IMR-90 (cell line): ENCODE results near the gene USP24. TPM values are rescaled to one million over a fixed set of nuclear protein-coding genes. Genes with fewer than 3 reads are reported as not detected.

Experiments
- ATAC-seq: fragments of 200-7000 bp; cut with Tn5 transposase; 2 replicates; pipeline ENCODE4 v1.9.1; 2020; ENCODE audit warnings: low read depth, mild to moderate bottlenecking, moderate library complexity
- BruUV-seq: library from RNA; stranded (reverse); fragments of 400-500 nt; replicated peaks from 2 replicates; lab custom pipeline; 2021; lab: Mats Ljungman, UMichigan
- CTCF ChIA-PET: fragments of 300-600 bp; formaldehyde crosslinking; extraction: SDS; loops from one replicate; lab custom pipeline; 2021; ENCODE audit warnings: antibody characterized with exemption; lab: Yijun Ruan, JAX
- POLR2A ChIA-PET: fragments of 300-600 bp; sonication (Branson Sonifier 250); formaldehyde crosslinking; loops from one replicate; lab custom pipeline; 2022; ENCODE audit warnings: antibody characterized with exemption; ENCODE audit not compliant: unreplicated experiment; lab: Charles Lee
- DNase-seq: peaks from one replicate; pipeline ENCODE4 v3.0.0; 2013
- H2AFZ ChIP-seq: replicated peaks from 2 replicates; pipeline ENCODE3; 2013; ENCODE audit warnings: low read length, mild to moderate bottlenecking; ENCODE audit not compliant: poor library complexity
- H2AK5ac ChIP-seq: 2 replicates; pipeline ENCODE4 v1.6.1; 2013; ENCODE audit warnings: low read depth, low read length, inconsistent platforms
- H2AK9ac ChIP-seq: replicated peaks from 2 replicates; pipeline ENCODE3; 2013; ENCODE audit warnings: mild to moderate bottlenecking, low read depth, low read length, moderate library complexity; ENCODE audit not compliant: poor library complexity
- H2BK120ac ChIP-seq: 2 replicates; pipeline ENCODE4 v1.6.1; 2013; ENCODE audit warnings: low read depth, low read length, inconsistent platforms
- H2BK15ac ChIP-seq: 3 replicates; pipeline ENCODE4 v1.6.1; 2013; ENCODE audit warnings: low read depth, low read length, inconsistent platforms
- H2BK20ac ChIP-seq: 2 replicates; pipeline ENCODE4 v1.6.1; 2013; ENCODE audit warnings: low read depth, mild to moderate bottlenecking, inconsistent platforms, low read length, moderate library complexity
- H2BK5ac ChIP-seq: 2 replicates; pipeline ENCODE4 v1.6.1; 2013; ENCODE audit warnings: mild to moderate bottlenecking, low read depth, low read length, inconsistent platforms; ENCODE audit not compliant: poor library complexity, severe bottlenecking
- H3K14ac ChIP-seq: replicated peaks from 2 replicates; pipeline ENCODE4 v1.6.1; 2013; ENCODE audit warnings: low read depth, low read length, inconsistent platforms
- H3K18ac ChIP-seq: 2 replicates; pipeline ENCODE4 v1.6.1; 2013; ENCODE audit warnings: low read depth, low read length, control low read depth
- H3K23ac ChIP-seq: 2 replicates; pipeline ENCODE4 v1.6.1; 2013; ENCODE audit warnings: low read depth, low read length, inconsistent platforms
- H3K27ac ChIP-seq: 2 replicates; pipeline ENCODE4 v1.5.1; 2013; ENCODE audit warnings: mild to moderate bottlenecking, control low read depth, low read length; ENCODE audit not compliant: insufficient read depth
- H3K27me3 ChIP-seq: 2 replicates; pipeline ENCODE4 v1.6.1; 2013; ENCODE audit warnings: low read length; ENCODE audit not compliant: control insufficient read depth, insufficient read depth
- H3K36me3 ChIP-seq: 2 replicates; pipeline ENCODE4 v1.6.1; 2013; ENCODE audit warnings: low read length, mixed read lengths; ENCODE audit not compliant: control insufficient read depth, insufficient read depth
- H3K4ac ChIP-seq: 2 replicates; pipeline ENCODE4 v1.6.1; 2013; ENCODE audit warnings: low read depth, low read length, inconsistent platforms
- H3K4me1 ChIP-seq: 2 replicates; pipeline ENCODE4 v1.6.1; 2013; ENCODE audit warnings: low read length, mixed read lengths; ENCODE audit not compliant: control insufficient read depth, insufficient read depth
- H3K4me2 ChIP-seq: 2 replicates; pipeline ENCODE4 v1.6.1; 2013; ENCODE audit warnings: low read depth, mild to moderate bottlenecking, control low read depth, low read length, moderate library complexity
- H3K4me3 ChIP-seq: 2 replicates; pipeline ENCODE4 v1.5.1; 2013; ENCODE audit warnings: low read depth, mild to moderate bottlenecking, control low read depth, low read length, moderate library complexity; ENCODE audit not compliant: insufficient read depth
- H3K56ac ChIP-seq: 2 replicates; pipeline ENCODE4 v1.6.1; 2013; ENCODE audit warnings: low read length, inconsistent platforms; ENCODE audit not compliant: insufficient read depth; ENCODE audit errors: extremely low read depth
- H3K79me1 ChIP-seq, 2 experiments: 2 replicates each; pipeline ENCODE4 v1.6.1; 2013; ENCODE audit warnings: low read length in 2 of 2, inconsistent platforms in 1 of 2, low read depth in 1 of 2
- H3K9ac ChIP-seq: 2 replicates; pipeline ENCODE4 v1.6.1; 2013; ENCODE audit warnings: low read depth, low read length, control low read depth
- H3K9me1 ChIP-seq: 2 replicates; pipeline ENCODE4 v1.6.1; 2013; ENCODE audit warnings: low read length, inconsistent platforms; ENCODE audit not compliant: insufficient read depth
- H3K9me3 ChIP-seq: 2 replicates; pipeline ENCODE4 v1.6.1; 2013; ENCODE audit warnings: low read length; ENCODE audit not compliant: control insufficient read depth, insufficient read depth
- H4K20me1 ChIP-seq: 2 replicates; pipeline ENCODE4 v1.6.1; 2013; ENCODE audit warnings: low read length, inconsistent platforms; ENCODE audit not compliant: insufficient read depth
- H4K5ac ChIP-seq: 2 replicates; pipeline ENCODE4 v1.6.1; 2013; ENCODE audit warnings: mild to moderate bottlenecking, low read depth, low read length, control low read depth
- H4K8ac ChIP-seq, 2 experiments: 2 replicates each; pipeline ENCODE4 v1.6.1; 2013; ENCODE audit warnings: low read depth in 2 of 2, low read length in 2 of 2, control low read depth in 1 of 2, inconsistent platforms in 1 of 2
- H4K91ac ChIP-seq: 2 replicates; pipeline ENCODE4 v1.6.1; 2013; ENCODE audit warnings: low read depth, low read length, inconsistent platforms; ENCODE audit not compliant: insufficient read depth
- MAZ ChIP-seq: IDR thresholded peaks from 2 replicates; pipeline ENCODE4 v1.6.1; 2012; ENCODE audit warnings: low read depth, mild to moderate bottlenecking, low read length, improper control_type of control experiment, moderate library complexity, borderline replicate concordance
- MXI1 ChIP-seq: IDR thresholded peaks from 2 replicates; pipeline ENCODE4 v1.6.1; 2012; ENCODE audit warnings: low read depth, mild to moderate bottlenecking, low read length, moderate library complexity, borderline replicate concordance
- SMC3 ChIP-seq: fragments of 150-350 bp; IDR thresholded peaks from 2 replicates; pipeline ENCODE4 v1.6.1; 2016; ENCODE audit warnings: low read depth, mild to moderate bottlenecking, antibody characterized with exemption, low read length, moderate library complexity
- WGBS, 2 experiments: methylation state at CpG; one replicate each; pipeline versions ENCODE4 v1.1.5 to v1.1.7; 2013; ENCODE audit warnings: missing lambda C conversion rate in 2 of 2; ENCODE audit not compliant: insufficient read length in 1 of 2; ENCODE audit errors: extremely low coverage in 2 of 2; 5-methylcytosine and 5-hydroxymethylcytosine counted together
- dilution Hi-C: fragments of 300-500 bp; cut with HindIII; formaldehyde crosslinking; loops from one replicate; pipeline ENCODE4 v1.14.3; 2018; ENCODE audit warnings: low sequenced_read_pairs; ENCODE audit not compliant: unreplicated experiment
- in situ Hi-C: fragments of 300-500 bp; cut with MboI; formaldehyde crosslinking; loops from 3 replicates; pipeline ENCODE4 v1.14.3; 2019; ENCODE audit warnings: low sequenced_read_pairs, inconsistent platforms, mixed read lengths
- intact Hi-C: fragments of 100-400 bp; cut with micrococcal nuclease; formaldehyde crosslinking; loops from 2 replicates; pipeline ENCODE4 v1.10.0; 2022
- polyA plus RNA-seq, 3 experiments: library from polyadenylated mRNA; depleted of rRNA; stranded (reverse); fragments of >200 nt; gene quantifications; 2 replicates each; pipeline ENCODE4 v1.2.3, GENCODE V29; 2012; ENCODE audit warnings: low replicate concordance in 1 of 3
- total RNA-seq: library from RNA; depleted of rRNA; stranded (reverse); fragments of >200 nt; gene quantifications from 2 replicates; pipeline ENCODE4 v1.2.3, GENCODE V29; 2012

USP24 gene
- total and polyA plus RNA-seq, 2 of the 4 experiments (the other 2 are of a cell fraction): 8.4 to 36.7 TPM

DNA sequence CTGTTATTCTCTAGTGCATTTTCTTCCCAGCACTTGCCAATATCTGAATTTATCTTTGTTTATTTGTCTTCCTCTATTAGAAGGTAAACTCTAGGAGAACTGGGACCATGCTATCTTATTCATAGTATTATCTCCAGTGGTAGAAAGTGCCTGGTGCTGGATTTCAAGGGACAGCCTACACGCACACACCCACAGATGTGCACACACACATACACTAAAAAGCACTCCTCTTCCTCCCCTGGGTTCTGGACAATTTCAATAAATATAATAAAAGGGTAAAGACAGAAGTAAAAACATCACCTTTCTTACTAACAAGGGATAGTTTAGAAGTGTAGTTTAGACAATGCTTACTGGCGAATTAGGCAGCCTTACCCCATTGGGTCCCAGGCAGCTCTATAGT, 28.5 kb upstream of the USP24 start:
- no peaks in the 10 kb centered on the region for H4K20me1 ChIP-seq
- H3K18ac ChIP-seq: no peak overlapping the region
- H2AFZ ChIP-seq: no peak overlapping the region
- no peak overlapping the region for H3K27ac ChIP-seq
- no peak overlapping the region for H2BK15ac ChIP-seq
- no peaks in the 10 kb centered on the region for H3K9me1 ChIP-seq
- H3K23ac ChIP-seq: no peak overlapping the region
- ATAC-seq: peak; percentile 24
- dilution Hi-C loops (no loop called here), in situ Hi-C loops (no loop called here), intact Hi-C loops (no loop called here)
- BruUV-seq: no TSS peak
- no peak overlapping the region for H2BK5ac ChIP-seq
- no peak overlapping the region for H3K4me2 ChIP-seq
- no peak overlapping the region for H2AK5ac ChIP-seq
- no peak overlapping the region for H4K8ac ChIP-seq
- no peak for TF ChIP-seq SMC3
- no peak for TF ChIP-seq MAZ
- no peak for TF ChIP-seq MXI1
- H3K9me3 ChIP-seq: no peaks in the 10 kb centered on the region
- no peak overlapping the region for H2AK9ac ChIP-seq
- no CpG with 5 or more reads among the region's 2 CpGs for WGBS, 2 experiments
- POLR2A ChIA-PET: no interaction called here
- no peak overlapping the region for H4K91ac ChIP-seq
- H3K36me3 ChIP-seq: no peaks in the 10 kb centered on the region
- no peak overlapping the region for H3K56ac ChIP-seq
- no peak overlapping the region for H4K5ac ChIP-seq
- H3K79me1 ChIP-seq: no peaks in the 10 kb centered on the region
- no peak overlapping the region for H3K4ac ChIP-seq
- no peak overlapping the region for H3K14ac ChIP-seq
- H3K27me3 ChIP-seq: no peaks in the 10 kb centered on the region
- H3K9ac ChIP-seq: no peak overlapping the region
- H2BK120ac ChIP-seq: no peak overlapping the region
- H2BK20ac ChIP-seq: no peak overlapping the region
- CTCF ChIA-PET: no interaction called here
- DNase-seq: no peak
- H3K4me1 ChIP-seq: peaks cover 2% of the 10 kb centered on the region; the same call in 1 of the 2 replicates
- no peak overlapping the region for H3K4me3 ChIP-seq
